ENCODE measurements around the gene KLHL20. TPM values are rescaled to one million over a fixed set of nuclear protein-coding genes. Genes with fewer than 3 reads are reported as not detected.
A peak's percentile ranks its signal among the peaks of the same experiment; 100 is the strongest.

KLHL20 gene
- total RNA-seq, 1 experiment from 2014 or later, result 36.7 TPM

GRCh38 chr1:173827611-173828010, 112.8 kb downstream of the KLHL20 start:
- CTCF ChIA-PET, result interaction anchor here (0.6 to 6.2 kb wide), 8 partner anchors 10 to 1085 kb away, joined by 3 to 50 read pairs (median 6); partner anchors contain the start of genes PRDX6 and ZBTB37
- BruUV-seq (replicated peaks), result no TSS peak
- no peak for TF ChIP-seq CTCF (IDR thresholded peaks at IDR 0.05; ENCODE audit: unreplicated experiment)
- DNase-seq (ENCODE audit: unreplicated experiment), result peak; percentile 47
- POLR2A ChIA-PET, result interaction anchor here (1.0 to 8.3 kb wide), 4 partner anchors 11 to 351 kb away, joined by 3 to 118 read pairs (median 6); partner anchors contain the start of genes GAS5, PRDX6 and ZBTB37
- intact Hi-C loops (cut with micrococcal nuclease), result loop anchor here (10.0 kb wide), 1 partner anchor 1003 kb away; no protein-coding TSS in a partner anchor
- Mint-ChIP-seq H3K27me3 (ENCODE audit: insufficient read depth, unreplicated experiment) (no peaks in the 10 kb centered on the region), H3K9me3 (ENCODE audit: unreplicated experiment) (no peaks in the 10 kb centered on the region), H3K4me3 (ENCODE audit: unreplicated experiment) (no peak overlapping the region), H3K36me3 (ENCODE audit: insufficient read depth, unreplicated experiment) (peaks cover 32% of the 10 kb centered on the region), H3K4me1 (ENCODE audit: insufficient read depth, unreplicated experiment) (peaks cover 21% of the 10 kb centered on the region), H3K27ac (ENCODE audit: low read depth, unreplicated experiment) (no peak overlapping the region)

DNA sequence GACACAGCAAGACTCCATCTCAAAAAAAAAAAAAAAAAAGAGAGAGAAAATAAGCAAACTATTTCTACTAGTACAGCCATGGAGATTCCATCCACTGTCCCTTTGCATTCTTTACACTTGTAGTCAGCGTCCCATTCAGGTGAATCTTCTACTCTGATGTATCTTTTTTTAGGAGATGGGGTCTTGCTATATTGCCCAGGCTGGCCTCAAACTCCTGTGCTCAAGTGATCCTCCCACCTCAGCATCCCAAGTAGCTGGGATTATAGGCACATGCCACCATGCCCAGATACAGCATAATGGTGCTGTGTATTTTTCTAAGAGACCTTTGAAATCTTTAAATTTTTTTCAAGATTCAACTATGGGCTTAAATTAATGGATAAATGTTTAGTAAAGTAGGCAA, 118.0 kb downstream of the KLHL20 start:
- Mint-ChIP-seq H3K4me1 (ENCODE audit: insufficient read depth, unreplicated experiment) (peaks cover 6% of the 10 kb centered on the region), H3K9me3 (ENCODE audit: unreplicated experiment) (no peaks in the 10 kb centered on the region), H3K4me3 (ENCODE audit: unreplicated experiment) (no peak overlapping the region), H3K36me3 (ENCODE audit: insufficient read depth, unreplicated experiment) (peaks cover 77% of the 10 kb centered on the region), H3K27ac (ENCODE audit: low read depth, unreplicated experiment) (no peak overlapping the region), H3K27me3 (ENCODE audit: insufficient read depth, unreplicated experiment) (no peaks in the 10 kb centered on the region)
- DNase-seq (ENCODE audit: unreplicated experiment), result no peak
- POLR2A ChIA-PET, result interaction anchor here (0.9 to 1.7 kb wide), 3 partner anchors 10 to 33 kb away, joined by 3 to 7 read pairs (median 5); no protein-coding TSS in a partner anchor
- BruUV-seq (replicated peaks), result no TSS peak
- no peak for TF ChIP-seq CTCF (IDR thresholded peaks at IDR 0.05; ENCODE audit: unreplicated experiment)
- CTCF ChIA-PET, result interaction anchor here (0.8 kb wide), 1 partner anchor 12 kb away, joined by 5 read pairs; no protein-coding TSS in a partner anchor
- intact Hi-C loops (cut with micrococcal nuclease), result no loop called here

Other genes starting within 250 kb of the KLHL20 start
- 502 and 563 TPM in 2 replicates for gene PRDX6, start 237.6 kb upstream of the KLHL20 start, total RNA-seq (2022)
- not detected in 2 replicates for gene SLC9C2, start 111.9 kb upstream of the KLHL20 start, total RNA-seq (2022)
- gene TEX50, start 79.6 kb upstream of the KLHL20 start, total RNA-seq (2022), result not detected in 2 replicates
- 0.42 TPM in 1 of 2 replicates, not detected in the other for gene ANKRD45, start 45.1 kb upstream of the KLHL20 start, total RNA-seq (2022)
- 34.6 and 40.4 TPM in 2 replicates for gene DARS2, start 109.7 kb downstream of the KLHL20 start, total RNA-seq (2022)
- gene CENPL, start 109.9 kb downstream of the KLHL20 start, total RNA-seq (2022), result 14.1 and 24.5 TPM in 2 replicates
- 3,184 and 3,772 TPM in 2 replicates for gene GAS5, start 153.0 kb downstream of the KLHL20 start, total RNA-seq (2022)
- 12.8 and 15.2 TPM in 2 replicates for gene ZBTB37, start 153.4 kb downstream of the KLHL20 start, total RNA-seq (2022)
- gene SERPINC1, start 202.3 kb downstream of the KLHL20 start, total RNA-seq (2022), result not detected in 2 replicates

All from MCF 10A (cell line).